A673 (cell line): ENCODE data around the gene SERPINB1. TPM values are rescaled to one million over a fixed set of nuclear protein-coding genes. Genes with fewer than 3 reads are reported as not detected.
A peak's percentile ranks its signal among the peaks of the same experiment; 100 is the strongest.

Source experiments
- BruUV-seq: library from RNA; stranded (reverse); fragments of 400-500 nt; replicated peaks from 2 replicates; lab custom pipeline; 2021; lab: Mats Ljungman, UMichigan
- CTCF ChIA-PET: fragments of 300-600 bp; sonication (Branson Sonifier 250); formaldehyde crosslinking; loops from one replicate; lab custom pipeline; 2022; ENCODE audit warnings: antibody characterized with exemption; lab: Charles Lee
- POLR2A ChIA-PET: fragments of 300-600 bp; sonication (Branson Sonifier 250); formaldehyde crosslinking; loops from one replicate; lab custom pipeline; 2022; ENCODE audit warnings: antibody characterized with exemption; ENCODE audit not compliant: low non-redundant PET; lab: Charles Lee
- DNase-seq: peaks from one replicate; pipeline ENCODE4 v3.0.0-alpha.2; 2015; ENCODE audit warnings: low spot score
- H3K27ac ChIP-seq: fragments of 200-600 bp; sonication (generic); 2 replicates; pipeline ENCODE4 v1.5.1; 2016; ENCODE audit warnings: mixed run types, low read depth, mild to moderate bottlenecking, mixed read lengths, antibody characterized with exemption, low read length; ENCODE audit not compliant: poor library complexity, severe bottlenecking
- H3K27me3 ChIP-seq: fragments of 200-600 bp; sonication (generic); replicated peaks from 2 replicates; pipeline ENCODE4 v1.6.1; 2017; ENCODE audit warnings: mixed run types, low read depth, mild to moderate bottlenecking, mixed read lengths, antibody characterized with exemption, low read length; ENCODE audit not compliant: insufficient read depth, poor library complexity
- H3K36me3 ChIP-seq: fragments of 200-600 bp; sonication (generic); 2 replicates; pipeline ENCODE4 v1.6.1; 2016; ENCODE audit warnings: mixed run types, mild to moderate bottlenecking, mixed read lengths, antibody characterized with exemption, low read length; ENCODE audit not compliant: insufficient read depth, poor library complexity, severe bottlenecking
- H3K4me1 ChIP-seq: fragments of 200-600 bp; sonication (generic); 2 replicates; pipeline ENCODE4 v1.6.1; 2017; ENCODE audit warnings: mixed run types, mild to moderate bottlenecking, mixed read lengths, antibody characterized with exemption, low read length; ENCODE audit not compliant: insufficient read depth, poor library complexity, severe bottlenecking
- H3K4me3 ChIP-seq: fragments of 200-600 bp; sonication (generic); 2 replicates; pipeline ENCODE4 v1.5.1; 2016; ENCODE audit warnings: low read depth, mixed run types, mild to moderate bottlenecking, mixed read lengths, low read length; ENCODE audit not compliant: poor library complexity, severe bottlenecking
- H3K9me3 ChIP-seq: fragments of 200-600 bp; sonication (generic); 2 replicates; pipeline ENCODE4 v1.6.1; 2016; ENCODE audit warnings: mixed run types, low read depth, mild to moderate bottlenecking, mixed read lengths, antibody characterized with exemption, low read length; ENCODE audit not compliant: poor library complexity, severe bottlenecking
- CTCF ChIP-seq: fragments of 300-800, 200-600 bp; sonication (generic); conservative IDR thresholded peaks from 2 replicates; pipeline ENCODE4 v1.5.1; 2017; ENCODE audit warnings: low read depth, mild to moderate bottlenecking, antibody characterized with exemption, low read length, moderate library complexity, mixed read lengths
- EZH2 ChIP-seq: fragments of 200-600 bp; sonication (generic); IDR thresholded peaks from 2 replicates; pipeline ENCODE4 v1.6.1; 2017; ENCODE audit warnings: borderline replicate concordance, low read depth, mild to moderate bottlenecking, mixed read lengths, antibody characterized with exemption, low read length; ENCODE audit not compliant: poor library complexity, severe bottlenecking
- intact Hi-C: fragments of 100-400 bp; cut with micrococcal nuclease; formaldehyde crosslinking; loops from one replicate; pipeline ENCODE4 v1.10.0; 2022; ENCODE audit not compliant: unreplicated experiment
- total RNA-seq: library from RNA; stranded (reverse); gene quantifications from 2 replicates; pipeline ENCODE4 v1.2.3, GENCODE V29; 2021

SERPINB1 gene
- total RNA-seq, 1 experiment from 2014 or later, result 1.3 TPM

- no TSS peak for BruUV-seq
- Histone ChIP-seq H3K4me1 (peaks cover 43% of the 10 kb centered on the region), H3K36me3 (no peaks in the 10 kb centered on the region), H3K27ac (peak overlapping the region; percentile 91), H3K4me3 (no peak overlapping the region), H3K27me3 (no peaks in the 10 kb centered on the region), H3K9me3 (no peaks in the 10 kb centered on the region)
- intact Hi-C loops, result no loop called here
- POLR2A ChIA-PET, result no interaction called here
- no peak for DNase-seq
- TF ChIP-seq CTCF (no peak), EZH2 (no peak)
- CTCF ChIA-PET, result no interaction called here
Measured at GRCh38 chr6:2859185-2859700, 17.6 kb upstream of the SERPINB1 start.

GRCh38 chr6:2857580-2858337 lies 16.1 kb upstream of the SERPINB1 start:
- Histone ChIP-seq H3K27ac (peak overlapping the region; percentile 91), H3K4me3 (no peak overlapping the region), H3K36me3 (no peaks in the 10 kb centered on the region), H3K4me1 (peaks cover 54% of the 10 kb centered on the region), H3K27me3 (no peaks in the 10 kb centered on the region), H3K9me3 (no peaks in the 10 kb centered on the region)
- BruUV-seq, result TSS peak; percentile 81
- ChIA-PET CTCF (interaction anchor here (0.6 kb wide), 1 partner anchor 18 kb away, joined by 3 read pairs; no protein-coding TSS in a partner anchor), POLR2A (interaction anchor here (0.7 kb wide), 1 partner anchor 65 kb away, joined by 9 read pairs; no protein-coding TSS in a partner anchor)
- TF ChIP-seq EZH2 (no peak), CTCF (no peak)
- DNase-seq, result peak; percentile 88
- intact Hi-C loops, result no loop called here

GRCh38 chr6:2857185-2857579 lies 15.5 kb upstream of the SERPINB1 start:
- intact Hi-C loops, result no loop called here
- H3K9me3 ChIP-seq, result no peaks in the 10 kb centered on the region
- no peaks in the 10 kb centered on the region for H3K27me3 ChIP-seq
- no peak for DNase-seq
- no peaks in the 10 kb centered on the region for H3K36me3 ChIP-seq
- no TSS peak for BruUV-seq
- POLR2A ChIA-PET, result no interaction called here
- H3K27ac ChIP-seq, result peak overlapping the region; percentile 91
- TF ChIP-seq CTCF (no peak), EZH2 (no peak)
- CTCF ChIA-PET, result no interaction called here
- peaks cover 54% of the 10 kb centered on the region for H3K4me1 ChIP-seq
- no peak overlapping the region for H3K4me3 ChIP-seq
